Breast epithelium (tissue), 4 donors: Measurements from ENCODE around the gene TTBK2. TPM values are rescaled to one million over a fixed set of nuclear protein-coding genes. Genes with fewer than 3 reads are reported as not detected.
"Not testable (repeated sequence)": the region's sequence is repeated elsewhere in the genome, so short reads cannot be mapped to it uniquely, and the experiment has no call there.

Experiments
- DNase-seq, 2 donors: peaks; one replicate each; pipeline ENCODE4 v3.0.0-alpha.2; 2019; ENCODE audit warnings: low spot score in 2 of 2
- H3K27ac ChIP-seq, 2 donors: fragments of 200-600 bp; sonication (generic) in 1 of 2; one replicate each; pipeline ENCODE4 v1.5.1; 2016 to 2019; ENCODE audit warnings: mild to moderate bottlenecking in 1 of 2
- H3K27me3 ChIP-seq, 2 donors: fragments of 200-600 bp; sonication (generic) in 1 of 2; one replicate each; pipeline versions ENCODE4 v1.5.1 to v1.6.0; 2017 to 2019; ENCODE audit warnings: control low read depth in 1 of 2, mild to moderate bottlenecking in 1 of 2
- H3K36me3 ChIP-seq: fragments of 200-600 bp; one replicate; pipeline ENCODE4 v1.5.1; 2019
- H3K4me1 ChIP-seq, 2 donors: fragments of 200-600 bp; sonication (generic); one replicate each; pipeline ENCODE4 v1.5.1; 2016 to 2019; ENCODE audit warnings: control low read depth in 1 of 2
- H3K4me3 ChIP-seq, 3 donors: fragments of 200-600 bp; sonication (generic); 1 replicate in 2 of 3; 2 replicates in 1 of 3; pipeline ENCODE4 v1.5.1; 2016 to 2019; ENCODE audit warnings: mild to moderate bottlenecking in 3 of 3, moderate library complexity in 2 of 3
- H3K9me3 ChIP-seq, 2 donors: fragments of 200-600 bp; sonication (generic) in 1 of 2; one replicate each; pipeline ENCODE4 v1.5.1; 2016 to 2019; ENCODE audit warnings: control low read depth in 1 of 2
- POLR2A ChIP-seq: fragments of 450-650 bp; IDR thresholded peaks from one replicate; pipeline ENCODE4 v1.6.1; 2016; ENCODE audit warnings: antibody characterized with exemption, mild to moderate bottlenecking, moderate library complexity
- POLR2AphosphoS5 ChIP-seq, 3 donors: sonication (generic); formaldehyde crosslinking; IDR thresholded peaks; one replicate each; pipeline ENCODE4 v1.6.1; 2017; ENCODE audit warnings: antibody characterized with exemption in 3 of 3
- intact Hi-C: fragments of 100-400 bp; cut with DNase I; formaldehyde crosslinking; loops from one replicate; pipeline ENCODE4 v1.15.1; 2023; ENCODE audit warnings: low total_unique reads
- total RNA-seq, 3 donors: library from RNA; depleted of rRNA; stranded (reverse); fragments of >200 nt; gene quantifications; one replicate each; pipeline ENCODE4 v1.1.0, GENCODE V29; 2016
- TF ChIP-seq, protein P1 (sequence below), 3 donors: fragments of 450-650 bp; IDR thresholded peaks; one replicate each; pipeline ENCODE4 v1.5.1; 2016 to 2017; ENCODE audit warnings: antibody characterized with exemption in 3 of 3, mild to moderate bottlenecking in 3 of 3, moderate library complexity in 3 of 3

Gene TTBK2
- total RNA-seq, 3 donors from 2014 or later, result 15.7 to 21.8 (median 16.4) TPM

DNA sequence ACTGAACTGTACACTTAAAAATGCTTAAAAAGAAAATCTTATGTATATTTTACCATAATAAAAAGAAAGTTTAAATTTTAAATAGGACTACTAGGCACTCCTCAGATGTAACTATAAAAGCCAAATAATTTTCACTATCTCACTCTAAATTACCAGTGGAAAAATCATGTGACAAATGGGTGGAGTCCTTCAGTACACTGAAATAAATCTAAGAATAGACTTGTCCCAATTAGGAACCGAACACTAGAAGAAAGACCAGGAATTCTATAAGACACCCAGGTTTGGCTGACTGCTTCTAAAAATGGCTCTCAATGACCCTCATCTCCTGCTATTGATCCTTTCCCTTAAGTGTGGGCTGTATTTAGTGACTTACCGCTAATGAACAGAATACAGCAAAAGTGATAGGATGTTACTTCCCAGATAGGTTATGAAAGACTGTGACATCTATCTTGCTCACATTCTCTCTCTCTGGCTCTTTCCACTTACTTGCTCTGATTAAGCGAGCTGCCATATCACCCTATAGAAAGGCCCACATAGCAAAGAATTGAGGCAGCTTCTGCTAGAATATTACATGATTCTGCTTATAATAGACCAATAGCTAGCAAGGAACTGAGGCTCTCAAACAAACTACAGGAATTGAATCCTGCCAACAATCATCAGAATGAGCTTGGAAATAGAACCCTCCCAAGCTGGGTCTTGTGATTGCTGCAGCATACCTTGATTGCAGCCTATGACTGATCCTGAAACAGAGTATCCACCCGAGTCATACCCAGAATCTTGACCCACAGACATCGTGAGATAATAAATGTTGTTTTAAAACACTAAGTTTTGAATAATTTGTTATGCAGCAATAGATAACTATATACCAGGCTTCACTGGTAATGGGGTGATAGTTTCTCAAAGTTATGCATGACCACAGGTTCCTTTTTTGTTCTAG, 16.9 kb downstream of the TTBK2 start:
- DNase-seq, result no peak
- no peak overlapping the region for H3K27ac ChIP-seq
- TF ChIP-seq POLR2AphosphoS5 (IDR thresholded peaks at IDR 0.05) (no peak), POLR2A (no peak)
- TF ChIP-seq, protein P1, sequence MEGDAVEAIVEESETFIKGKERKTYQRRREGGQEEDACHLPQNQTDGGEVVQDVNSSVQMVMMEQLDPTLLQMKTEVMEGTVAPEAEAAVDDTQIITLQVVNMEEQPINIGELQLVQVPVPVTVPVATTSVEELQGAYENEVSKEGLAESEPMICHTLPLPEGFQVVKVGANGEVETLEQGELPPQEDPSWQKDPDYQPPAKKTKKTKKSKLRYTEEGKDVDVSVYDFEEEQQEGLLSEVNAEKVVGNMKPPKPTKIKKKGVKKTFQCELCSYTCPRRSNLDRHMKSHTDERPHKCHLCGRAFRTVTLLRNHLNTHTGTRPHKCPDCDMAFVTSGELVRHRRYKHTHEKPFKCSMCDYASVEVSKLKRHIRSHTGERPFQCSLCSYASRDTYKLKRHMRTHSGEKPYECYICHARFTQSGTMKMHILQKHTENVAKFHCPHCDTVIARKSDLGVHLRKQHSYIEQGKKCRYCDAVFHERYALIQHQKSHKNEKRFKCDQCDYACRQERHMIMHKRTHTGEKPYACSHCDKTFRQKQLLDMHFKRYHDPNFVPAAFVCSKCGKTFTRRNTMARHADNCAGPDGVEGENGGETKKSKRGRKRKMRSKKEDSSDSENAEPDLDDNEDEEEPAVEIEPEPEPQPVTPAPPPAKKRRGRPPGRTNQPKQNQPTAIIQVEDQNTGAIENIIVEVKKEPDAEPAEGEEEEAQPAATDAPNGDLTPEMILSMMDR (IDR thresholded peaks at IDR 0.05), result no peak
- H3K36me3 ChIP-seq, result no peaks in the 10 kb centered on the region
- no peaks in the 10 kb centered on the region for H3K4me1 ChIP-seq
- intact Hi-C loops, result no loop called here
- no peak overlapping the region for H3K4me3 ChIP-seq
- no peaks in the 10 kb centered on the region for H3K27me3 ChIP-seq
- H3K9me3 ChIP-seq, result no peaks in the 10 kb centered on the region

DNA sequence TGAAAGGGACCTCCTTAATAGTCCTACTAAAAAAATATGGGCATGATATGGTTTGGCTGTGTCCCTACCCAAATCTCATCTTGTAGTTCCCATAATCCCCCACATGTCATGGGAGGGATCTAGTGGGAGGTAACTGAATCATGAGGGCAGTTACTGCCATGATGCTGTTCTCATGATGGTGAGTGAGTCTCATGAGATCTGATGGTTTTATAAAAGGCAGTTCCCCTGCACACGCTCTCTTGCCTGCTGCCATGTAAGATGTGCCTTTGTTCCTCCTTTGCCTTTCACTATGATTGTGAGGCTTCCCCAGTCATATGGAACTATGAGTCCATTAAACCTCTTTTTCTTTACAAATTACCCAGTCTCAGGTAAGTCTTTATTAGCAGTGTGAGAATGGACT, 26.7 kb downstream of the TTBK2 start:
- H3K27me3 ChIP-seq, H3K4me3 ChIP-seq, H3K27ac ChIP-seq, H3K9me3 ChIP-seq, intact Hi-C loops, DNase-seq, H3K4me1 ChIP-seq, H3K36me3 ChIP-seq: not testable (repeated sequence)

DNA sequence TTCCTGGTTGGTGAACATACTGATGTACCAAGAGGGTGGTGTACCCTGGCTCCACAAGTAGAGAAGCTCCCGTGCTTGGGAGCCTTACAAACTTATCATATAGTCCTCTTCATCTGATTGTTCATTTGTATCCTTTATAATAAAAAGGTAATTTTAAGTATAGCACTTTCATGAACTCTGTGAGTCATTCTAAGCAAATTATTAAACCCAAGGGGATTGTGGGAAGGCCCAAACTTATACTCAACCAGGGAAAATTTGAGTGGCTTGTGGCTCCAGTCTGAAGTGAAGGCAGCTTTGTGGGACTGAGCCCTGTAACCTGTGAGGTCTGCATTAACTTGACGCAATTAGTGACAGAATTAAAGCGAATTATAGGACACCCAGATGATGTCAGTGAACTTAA, 29.0 kb downstream of the TTBK2 start:
- no peaks in the 10 kb centered on the region for H3K4me1 ChIP-seq
- H3K27ac ChIP-seq, result no peak overlapping the region
- intact Hi-C loops, result no loop called here

DNA sequence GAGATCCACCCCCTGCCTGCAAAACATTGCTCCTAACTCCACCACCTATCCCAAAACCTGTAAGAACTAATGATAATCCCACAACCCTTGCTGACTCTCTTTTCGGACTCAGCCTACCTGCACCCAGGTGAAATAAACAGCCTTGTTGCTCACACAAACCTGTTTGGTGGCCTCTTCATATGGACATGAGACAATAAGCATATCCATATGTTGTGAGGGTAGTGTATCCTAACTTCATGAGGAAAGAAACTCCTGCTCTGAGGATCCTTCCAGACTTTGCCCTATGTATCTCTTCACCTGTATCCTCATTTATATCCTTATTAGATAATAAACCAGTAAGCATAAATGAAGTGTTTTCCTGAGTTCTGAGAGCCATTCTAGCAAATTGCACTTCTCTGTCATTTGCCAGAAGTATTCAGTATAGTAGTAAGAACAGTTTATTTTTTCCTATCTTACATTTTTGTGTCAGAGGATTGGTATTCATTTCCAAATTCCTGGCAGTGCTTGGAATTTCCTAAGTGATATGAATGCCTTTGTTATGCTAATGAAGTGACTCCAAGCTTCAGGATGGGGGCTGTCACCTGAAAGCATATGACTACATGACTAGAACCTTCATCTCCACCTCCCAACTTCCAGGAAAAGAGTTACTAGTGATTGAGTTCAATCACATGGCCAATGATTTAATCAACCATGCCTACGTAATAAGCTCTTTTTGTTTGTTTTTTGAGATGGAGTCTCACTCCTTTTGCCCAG, 30.2 kb downstream of the TTBK2 start:
- no peak for DNase-seq
- intact Hi-C loops, result no loop called here

More for the DNA sequence above, 29.0 kb downstream of the TTBK2 start:
- Histone ChIP-seq H3K4me3 (no peak overlapping the region), H3K9me3 (no peaks in the 10 kb centered on the region), H3K36me3 (no peaks in the 10 kb centered on the region), H3K27me3 (no peaks in the 10 kb centered on the region)
- no peak for DNase-seq
- TF ChIP-seq POLR2A (no peak), POLR2AphosphoS5 (IDR thresholded peaks at IDR 0.05) (no peak)
- TF ChIP-seq, protein P1 (IDR thresholded peaks at IDR 0.05), result no peak

DNA sequence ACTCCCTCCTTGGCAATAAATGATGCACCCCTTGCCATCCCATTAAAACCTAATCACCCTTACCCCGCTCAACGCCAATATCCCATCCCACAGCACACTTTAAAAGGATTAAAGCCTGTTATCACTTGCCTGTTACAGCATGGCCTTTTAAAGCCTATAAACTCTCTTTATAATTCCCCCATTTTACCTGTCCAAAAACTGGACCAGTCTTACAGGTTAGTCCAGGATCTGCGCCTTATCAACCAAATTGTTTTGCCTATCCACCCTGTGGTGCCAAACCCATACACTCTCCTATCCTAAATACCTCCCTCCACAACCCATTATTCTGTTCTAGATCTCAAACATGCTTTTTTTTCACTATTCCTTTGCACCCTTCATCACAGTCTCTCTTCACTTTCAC, 33.2 kb downstream of the TTBK2 start:
- H3K9me3 ChIP-seq, result peaks cover 0 to 11% of the 10 kb centered on the region in 2 donors
- intact Hi-C loops, H3K4me3 ChIP-seq, H3K36me3 ChIP-seq, H3K27me3 ChIP-seq, DNase-seq, H3K27ac ChIP-seq, H3K4me1 ChIP-seq: not testable (repeated sequence)

More for the DNA sequence above, 30.2 kb downstream of the TTBK2 start:
- Histone ChIP-seq H3K9me3 (peaks cover 0 to 3% of the 10 kb centered on the region in 2 donors), H3K4me1 (no peaks in the 10 kb centered on the region), H3K4me3 (no peak overlapping the region), H3K27ac (no peak overlapping the region), H3K27me3 (no peaks in the 10 kb centered on the region), H3K36me3 (no peaks in the 10 kb centered on the region)
- TF ChIP-seq POLR2AphosphoS5 (IDR thresholded peaks at IDR 0.05) (no peak), POLR2A (no peak)
- TF ChIP-seq, protein P1 (IDR thresholded peaks at IDR 0.05), result no peak

DNA sequence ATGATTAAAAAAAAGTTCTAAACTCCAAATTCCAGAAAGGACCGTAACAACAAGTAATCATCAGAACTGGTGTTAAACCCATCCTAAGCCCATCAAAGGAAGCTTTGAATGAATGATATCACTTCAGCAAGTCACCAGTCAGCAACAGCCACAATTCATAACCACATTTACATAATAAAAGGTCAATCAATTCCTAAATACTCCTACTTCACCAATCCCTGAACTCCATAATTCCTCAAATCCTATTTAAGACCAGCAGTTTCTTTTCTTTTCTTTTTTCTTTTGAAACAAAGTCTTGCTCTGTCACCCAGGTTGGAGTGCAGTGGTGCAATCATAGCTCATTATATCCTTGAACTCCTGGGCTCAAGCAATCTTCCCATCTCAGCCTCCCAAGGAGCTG, 40.5 kb downstream of the TTBK2 start:
- Histone ChIP-seq H3K4me1 (no peaks in the 10 kb centered on the region), H3K4me3 (no peak overlapping the region), H3K27ac (no peak overlapping the region), H3K9me3 (peaks cover 0 to 7% of the 10 kb centered on the region in 2 donors), H3K36me3 (no peaks in the 10 kb centered on the region), H3K27me3 (no peaks in the 10 kb centered on the region)
- no peak for DNase-seq
- intact Hi-C loops, result no loop called here
- no peak for TF ChIP-seq POLR2A
- TF ChIP-seq, protein P1 (IDR thresholded peaks at IDR 0.05), result no peak
- TF ChIP-seq POLR2AphosphoS5 (IDR thresholded peaks at IDR 0.05), result no peak
